H1 (cell line): ENCODE data around the gene NRBF2. TPM values are rescaled to one million over a fixed set of nuclear protein-coding genes. Genes with fewer than 3 reads are reported as not detected.

Source experiments
- CTCF ChIA-PET: fragments of 300-600 bp; sonication (Branson Sonifier 250); formaldehyde crosslinking; loops from one replicate; lab custom pipeline; 2021; ENCODE audit not compliant: partially characterized antibody; lab: Charles Lee
- POLR2A ChIA-PET: fragments of 300-600 bp; sonication (Branson Sonifier 250); formaldehyde crosslinking; loops from one replicate; lab custom pipeline; 2021; ENCODE audit warnings: inconsistent platforms; ENCODE audit not compliant: partially characterized antibody; lab: Charles Lee
- DNase-seq, 2 experiments: peaks; one replicate each; pipeline versions ENCODE4 v3.0.0 to v3.0.0-alpha.2; 2010 to 2022; ENCODE audit warnings: low spot score in 2 of 2, low read depth in 1 of 2, mixed read lengths in 1 of 2
- FAIRE-seq: peaks from 2 replicates; lab custom pipeline; 2011; peaks lifted over from hg19 to GRCh38; lab: Jason Lieb, UNC
- H2AFZ ChIP-seq: 2 replicates; pipeline ENCODE4 v1.8.1; 2012; ENCODE audit warnings: low read length, inconsistent platforms
- H2AK5ac ChIP-seq: 2 replicates; pipeline ENCODE4 v1.6.1; 2013; ENCODE audit warnings: low read depth, low read length
- H2BK120ac ChIP-seq: replicated peaks from 2 replicates; pipeline ENCODE3; 2013; ENCODE audit warnings: low read depth, low read length, inconsistent platforms
- H2BK12ac ChIP-seq: 2 replicates; pipeline ENCODE4 v1.6.1; 2013; ENCODE audit warnings: low read depth, low read length
- H2BK15ac ChIP-seq: 2 replicates; pipeline ENCODE4 v1.6.1; 2013; ENCODE audit warnings: low read length
- H2BK20ac ChIP-seq: 2 replicates; pipeline ENCODE4 v1.6.1; 2013; ENCODE audit warnings: low read length
- H2BK5ac ChIP-seq: 2 replicates; pipeline ENCODE4 v1.6.1; 2013; ENCODE audit warnings: low read depth, low read length
- H3K14ac ChIP-seq: 2 replicates; pipeline ENCODE4 v1.6.1; 2013; ENCODE audit warnings: inconsistent platforms; ENCODE audit not compliant: insufficient read length
- H3K18ac ChIP-seq: 2 replicates; pipeline ENCODE4 v1.6.1; 2013; ENCODE audit warnings: low read length; ENCODE audit errors: extremely low read depth
- H3K23ac ChIP-seq: 2 replicates; pipeline ENCODE4 v1.6.1; 2013; ENCODE audit warnings: inconsistent platforms; ENCODE audit not compliant: insufficient read length
- H3K23me2 ChIP-seq: 2 replicates; pipeline ENCODE4 v1.6.1; 2013; ENCODE audit warnings: low read depth, low read length
- H3K27ac ChIP-seq: 2 replicates; pipeline ENCODE4 v1.6.1; 2011; ENCODE audit warnings: low read depth, low read length, inconsistent platforms
- H3K27me3 ChIP-seq, 4 experiments: replicated peaks in 1 of 4; 1 replicate in 1 of 4; 2 replicates in 3 of 4; pipeline versions ENCODE4 v1.6.1 to v1.8.1; 2011 to 2013; ENCODE audit warnings: low read length in 3 of 4, mild to moderate bottlenecking in 3 of 4, inconsistent platforms in 2 of 4, mixed read lengths in 2 of 4, moderate library complexity in 1 of 4; ENCODE audit not compliant: control insufficient read depth in 3 of 4, insufficient read depth in 3 of 4; ENCODE audit errors: extremely low read depth in 1 of 4
- H3K36me3 ChIP-seq, 4 experiments: 2 replicates each; pipeline versions ENCODE4 v1.6.1 to v1.8.1; 2011 to 2013; ENCODE audit warnings: mild to moderate bottlenecking in 4 of 4, low read length in 3 of 4, moderate library complexity in 2 of 4, control low read depth in 1 of 4, inconsistent platforms in 1 of 4; ENCODE audit not compliant: insufficient read depth in 4 of 4, control insufficient read depth in 2 of 4
- H3K4ac ChIP-seq: replicated peaks from 2 replicates; pipeline ENCODE3; 2013; ENCODE audit warnings: low read length, low read depth, mixed read lengths, inconsistent platforms; ENCODE audit not compliant: insufficient read length
- H3K4me1 ChIP-seq, 4 experiments: replicated peaks in 1 of 4; 1 replicate in 1 of 4; 2 replicates in 3 of 4; pipeline versions ENCODE4 v1.6.1 to v1.8.1; 2011 to 2013; ENCODE audit warnings: low read length in 3 of 4, inconsistent platforms in 2 of 4, mixed read lengths in 1 of 4; ENCODE audit not compliant: insufficient read depth in 4 of 4, control insufficient read depth in 3 of 4
- H3K4me2 ChIP-seq, 2 experiments: 2 replicates each; pipeline versions ENCODE4 v1.6.1 to v1.8.1; 2011 to 2013; ENCODE audit warnings: low read depth in 2 of 2, low read length in 2 of 2, control low read depth in 1 of 2, inconsistent platforms in 1 of 2, mild to moderate bottlenecking in 1 of 2; ENCODE audit not compliant: insufficient read depth in 1 of 2
- H3K4me3 ChIP-seq, 4 experiments: fragments of 200-600, 300-600 bp in 1 of 4; sonication (generic), shearing (Covaris generic), sonication (Bioruptor Twin) in 1 of 4; 2 replicates each; pipeline versions ENCODE4 v1.5.1 to v1.8.1; 2011 to 2016; ENCODE audit warnings: low read length in 4 of 4, low read depth in 3 of 4, control low read depth in 2 of 4, inconsistent platforms in 2 of 4, mild to moderate bottlenecking in 2 of 4, mixed read lengths in 1 of 4, moderate library complexity in 1 of 4; ENCODE audit not compliant: insufficient read depth in 2 of 4; ENCODE audit errors: extremely low read depth in 1 of 4
- H3K56ac ChIP-seq: replicated peaks from 2 replicates; pipeline ENCODE3; 2013; ENCODE audit warnings: low read depth, mild to moderate bottlenecking, mixed read lengths, low read length, inconsistent platforms; ENCODE audit not compliant: insufficient read length
- H3K79me1 ChIP-seq: 2 replicates; pipeline ENCODE4 v1.6.1; 2013; ENCODE audit warnings: low read depth, low read length, control low read depth
- H3K79me2 ChIP-seq, 2 experiments: 2 replicates each; pipeline versions ENCODE4 v1.6.1 to v1.8.1; 2012 to 2013; ENCODE audit warnings: low read length in 2 of 2, mild to moderate bottlenecking in 2 of 2, inconsistent platforms in 1 of 2; ENCODE audit not compliant: insufficient read depth in 2 of 2, control insufficient read depth in 1 of 2
- H3K9ac ChIP-seq, 4 experiments: replicated peaks in 1 of 4; 1 replicate in 1 of 4; 2 replicates in 3 of 4; pipeline versions ENCODE4 v1.6.1 to v1.8.1; 2011 to 2013; ENCODE audit warnings: low read depth in 3 of 4, low read length in 3 of 4, control low read depth in 2 of 4, mild to moderate bottlenecking in 2 of 4, moderate library complexity in 2 of 4, inconsistent platforms in 1 of 4; ENCODE audit errors: extremely low read depth in 1 of 4
- H3K9me3 ChIP-seq, 2 experiments: 2 replicates each; pipeline versions ENCODE4 v1.6.1 to v1.8.1; 2012 to 2013; ENCODE audit warnings: mild to moderate bottlenecking in 2 of 2, moderate library complexity in 2 of 2, control low read depth in 1 of 2, inconsistent platforms in 1 of 2, low read depth in 1 of 2, low read length in 1 of 2, mixed read lengths in 1 of 2; ENCODE audit not compliant: insufficient read depth in 2 of 2
- H4K20me1 ChIP-seq, 2 experiments: replicated peaks in 1 of 2; 2 replicates each; pipeline versions ENCODE3 to v1.8.1; 2011 to 2013; ENCODE audit warnings: inconsistent platforms in 2 of 2, low read length in 2 of 2, mild to moderate bottlenecking in 1 of 2; ENCODE audit not compliant: insufficient read depth in 2 of 2, control insufficient read depth in 1 of 2
- H4K5ac ChIP-seq: 2 replicates; pipeline ENCODE4 v1.6.1; 2013; ENCODE audit warnings: low read length, low read depth, mixed read lengths, inconsistent platforms; ENCODE audit not compliant: insufficient read length
- H4K8ac ChIP-seq: 2 replicates; pipeline ENCODE4 v1.8.0; 2013; ENCODE audit warnings: mild to moderate bottlenecking, moderate library complexity, low read length, inconsistent platforms; ENCODE audit not compliant: insufficient read depth; ENCODE audit errors: extremely low read depth
- H4K91ac ChIP-seq: replicated peaks from 2 replicates; pipeline ENCODE3; 2013; ENCODE audit warnings: low read length, mixed read lengths, inconsistent platforms; ENCODE audit not compliant: insufficient read length
- MAX ChIP-seq: IDR thresholded peaks from 2 replicates; pipeline ENCODE4 v1.6.1; 2012; ENCODE audit warnings: inconsistent platforms
- SP2 ChIP-seq: IDR thresholded peaks from 2 replicates; pipeline ENCODE4 v1.6.1; 2012; ENCODE audit warnings: mild to moderate bottlenecking, low read length, inconsistent platforms
- SRF ChIP-seq: IDR thresholded peaks from 2 replicates; pipeline ENCODE4 v1.6.1; 2011; ENCODE audit warnings: mild to moderate bottlenecking, low read depth, low read length, moderate library complexity
- WGBS, 2 experiments: shearing (Covaris generic) in 1 of 2; methylation state at CpG; one replicate each; pipeline versions ENCODE4 v1.1.6 to v1.1.7; 2013 to 2015; ENCODE audit warnings: low lambda C conversion rate in 2 of 2, mixed read lengths in 2 of 2, inconsistent platforms in 1 of 2, low coverage in 1 of 2, missing lambda C conversion rate in 1 of 2; ENCODE audit not compliant: insufficient replicate concordance in 2 of 2, insufficient coverage in 1 of 2, insufficient read length in 1 of 2; ENCODE audit errors: extremely low coverage in 1 of 2, missing lambda C conversion rate in 1 of 2; 5-methylcytosine and 5-hydroxymethylcytosine counted together
- polyA plus RNA-seq, 7 experiments: library from polyadenylated mRNA; depleted of rRNA in 3 of 7; stranded (reverse) in 5 of 7; unstranded in 2 of 7; fragments of >200 nt in 5 of 7; fragments of 200-250 nt in 2 of 7; gene quantifications; 1 replicate in 5 of 7; 2 replicates in 1 of 7; 4 replicates in 1 of 7; pipeline versions ENCODE4 v1.2.1 to v1.2.3, GENCODE V29; 2011 to 2013; ENCODE audit warnings: missing spikeins in 2 of 7, mixed read lengths in 2 of 7
- total RNA-seq: library from RNA; stranded (reverse); fragmentation: NEBNext Ultra II Directional; extraction: Animal tissue kit (Norgen Biotek cat#: 25700); gene quantifications from 2 replicates; pipeline ENCODE4 v1.2.1, GENCODE V29; 2021

The NRBF2 gene
- total and polyA plus RNA-seq, 2 of the 8 experiments (the other 6 are each of a cell fraction or from before 2014, with no cell fraction given): 11.0 to 29.9 TPM

- Histone ChIP-seq H2AFZ (peak overlapping the region; percentile 98; the same call in 1 of the 2 replicates), H3K23ac (no peak overlapping the region), H3K4ac (no peak overlapping the region), H2AK5ac (no peak overlapping the region; the same call in 1 of the 2 replicates), H3K56ac (no peak overlapping the region), H2BK12ac (no peak overlapping the region), H2BK20ac (no peak overlapping the region), H4K8ac (no peak overlapping the region), H3K14ac (no peak overlapping the region), H2BK15ac (no peak overlapping the region), H3K23me2 (no peaks in the 10 kb centered on the region), H3K79me1 (no peaks in the 10 kb centered on the region), H3K79me2 (no peaks in the 10 kb centered on the region), H3K4me1 (peaks cover 0 to 10% (median under 1%) of the 10 kb centered on the region in 4 experiments; a peak in 5 of 7 replicates), H2BK120ac (no peak overlapping the region), H4K5ac (no peak overlapping the region), H3K9ac (no peak overlapping the region), H4K20me1 (no peaks in the 10 kb centered on the region), H2BK5ac (no peak overlapping the region), H3K9me3 (no peaks in the 10 kb centered on the region), H3K36me3 (no peaks in the 10 kb centered on the region), H3K4me3 (no peak overlapping the region), H3K18ac (no peak overlapping the region), H4K91ac (no peak overlapping the region), H3K27ac (no peak overlapping the region), H3K4me2 (0 out of 4 replicates have a peak overlapping the region, but pooled peaks of 1 of the 2 experiments have one; percentile 32), H3K27me3 (no peaks in the 10 kb centered on the region)
- WGBS, 2 experiments: 92% methylated on average over 11 of the region's 11 CpGs; no CpG with 5 or more reads in 1 of the 2 experiments
- ChIA-PET POLR2A (interaction anchor here (1.6 kb wide), 1 partner anchor 10 kb away, joined by 4 read pairs; no protein-coding TSS in a partner anchor), CTCF (interaction anchor here (0.8 to 2.4 kb wide), 5 partner anchors 21 to 100 kb away, joined by 3 to 10 read pairs (median 3); no protein-coding TSS in a partner anchor)
- no peak for FAIRE-seq
- no peak for DNase-seq
- TF ChIP-seq MAX: no peak
- no peak for TF ChIP-seq SRF
- no peak for TF ChIP-seq SP2
These were observed 27.7 kb upstream of the NRBF2 start for GRCh38 chr10:63105225-63106110.
